ENCODE data around the gene AIFM3.

AIFM3 gene

DNA sequence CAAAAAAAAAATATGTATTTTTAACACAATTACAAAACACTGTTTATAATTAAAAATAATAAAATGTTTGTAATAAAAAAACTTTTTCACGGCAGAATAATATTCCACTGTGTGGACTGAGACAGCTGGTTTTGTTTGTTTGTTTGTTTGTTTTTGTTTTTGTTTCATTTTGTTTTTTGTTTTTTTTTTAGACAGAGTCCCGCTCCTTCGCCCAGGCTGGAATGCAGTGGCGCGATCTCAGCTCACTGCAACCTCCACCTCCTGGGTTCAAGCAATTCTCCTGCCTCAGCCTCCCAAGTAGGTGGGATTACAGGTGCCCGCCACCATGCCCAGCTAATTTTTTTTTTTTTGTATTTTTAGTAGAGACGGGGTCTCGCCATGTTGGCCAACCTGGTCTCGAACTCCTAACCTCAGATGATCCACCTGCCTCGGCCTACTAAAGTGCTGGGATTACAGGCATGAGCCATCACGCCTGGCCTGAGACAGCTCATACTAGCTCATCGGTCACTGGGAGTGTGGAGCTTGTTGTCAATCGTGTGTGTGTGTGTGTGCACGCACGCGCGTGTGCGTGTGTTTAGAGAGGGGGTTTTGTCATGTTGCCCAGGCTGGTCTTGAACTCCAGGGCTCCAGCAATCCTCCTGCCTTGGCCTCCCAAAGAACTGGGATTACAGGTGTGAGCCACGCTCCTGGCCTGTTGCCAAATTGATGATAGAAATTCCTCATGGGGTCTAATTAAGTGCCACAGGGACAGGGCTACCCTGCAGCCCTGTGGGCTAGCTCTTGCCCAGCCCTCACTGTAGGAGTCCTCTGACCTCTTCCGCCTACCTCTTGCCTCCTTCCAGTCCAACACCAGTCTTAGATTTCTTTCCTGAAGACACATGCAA is 7.2 kb upstream of the AIFM3 start:
- no peak for DNase-seq (ENCODE audit: low spot score)

- DNase-seq (ENCODE audit: low spot score): no peak
Measured at GRCh38 chr22:20960609-20961008, 6.4 kb upstream of the AIFM3 start.

- no peak for DNase-seq (ENCODE audit: low spot score)
Measured at GRCh38 chr22:20962491-20962945, 4.5 kb upstream of the AIFM3 start.

DNA sequence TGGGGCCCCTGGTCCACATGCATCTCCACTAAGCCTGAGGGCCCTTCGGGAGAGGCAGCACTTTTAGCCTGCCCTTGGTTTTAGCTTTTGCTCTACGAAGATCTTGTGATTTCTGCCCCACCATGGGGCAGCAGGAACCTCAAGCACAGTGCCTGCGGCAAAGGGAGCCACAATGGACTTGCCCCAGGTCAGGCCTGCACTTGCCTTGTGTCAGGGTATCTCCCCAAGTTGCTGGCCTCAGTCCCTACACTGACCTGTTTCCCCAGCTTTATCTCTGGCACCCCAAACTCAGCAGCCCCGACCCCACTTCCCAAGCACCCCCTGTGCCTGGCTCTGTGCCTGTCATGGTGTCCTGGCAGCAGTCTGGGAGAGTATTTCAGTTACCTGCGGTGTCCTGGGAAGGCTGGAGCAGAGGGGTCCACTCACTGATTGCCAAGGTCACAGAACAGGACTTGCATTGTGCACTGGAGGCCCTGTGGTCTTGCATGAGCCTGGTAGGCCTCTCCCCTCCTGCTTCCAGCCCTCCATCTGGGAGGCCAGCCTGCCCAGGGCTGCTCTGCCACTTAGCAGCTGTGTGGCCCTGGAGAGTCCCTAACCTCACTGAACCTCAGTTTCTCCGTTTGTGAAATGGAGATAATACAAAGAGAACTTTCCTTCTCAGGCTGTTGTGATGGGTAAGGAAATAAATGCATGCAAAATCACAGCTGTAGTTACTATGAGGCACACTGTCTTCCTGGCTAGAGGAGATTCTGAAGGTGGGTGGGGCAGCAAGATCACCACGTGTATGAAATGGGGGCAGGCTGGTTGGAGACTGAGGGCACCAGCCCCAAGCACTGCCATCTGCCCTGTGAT is 3.6 kb upstream of the AIFM3 start:
- DNase-seq (ENCODE audit: low spot score): no peak

- DNase-seq (ENCODE audit: low spot score): no peak
Measured at GRCh38 chr22:20964090-20964798, 2.8 kb upstream of the AIFM3 start.

GRCh38 chr22:20964799-20965103 is 2.3 kb upstream of the AIFM3 start:
- DNase-seq (ENCODE audit: low spot score): no peak

DNA sequence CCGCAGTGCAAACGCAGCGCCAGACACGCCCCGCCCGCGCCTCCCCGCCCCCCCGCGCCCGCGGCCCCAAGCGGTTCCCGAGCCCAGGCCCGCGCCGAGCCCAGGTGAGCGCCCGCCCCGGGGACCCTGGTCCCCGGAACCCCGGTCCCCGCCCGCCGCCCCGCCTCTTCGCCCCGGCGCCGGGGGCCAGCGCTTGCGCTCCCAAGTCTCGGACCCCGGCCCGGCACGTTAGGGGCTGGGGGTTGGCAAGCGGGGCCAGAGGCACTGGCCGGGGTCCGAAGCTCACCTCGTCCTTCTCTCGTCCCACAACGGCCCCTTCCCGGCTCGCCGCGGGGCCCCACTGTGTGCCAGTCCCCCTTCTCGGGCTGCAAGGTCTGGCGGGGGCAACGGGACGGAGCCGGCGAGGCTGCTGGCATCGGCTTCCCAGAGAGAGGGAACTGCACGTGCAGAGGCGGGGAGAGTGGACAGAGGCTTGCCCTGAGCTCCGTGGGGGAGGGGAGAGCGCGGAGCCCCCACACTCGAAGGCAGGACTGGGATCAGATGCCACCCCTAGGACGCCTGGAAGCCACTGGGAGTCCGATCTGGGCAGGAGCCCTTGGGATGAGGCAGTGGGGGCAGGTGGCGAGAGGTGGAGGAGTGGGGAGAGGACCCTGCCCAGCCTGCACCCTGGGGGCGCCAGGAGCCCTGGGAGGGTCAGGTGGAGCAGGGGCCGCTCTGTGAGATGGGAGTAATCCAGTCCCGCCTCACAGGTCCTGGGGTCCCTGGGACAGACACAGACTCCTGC is 1.8 kb upstream of the AIFM3 start:
- DNase-seq (ENCODE audit: low spot score): no peak

DNA sequence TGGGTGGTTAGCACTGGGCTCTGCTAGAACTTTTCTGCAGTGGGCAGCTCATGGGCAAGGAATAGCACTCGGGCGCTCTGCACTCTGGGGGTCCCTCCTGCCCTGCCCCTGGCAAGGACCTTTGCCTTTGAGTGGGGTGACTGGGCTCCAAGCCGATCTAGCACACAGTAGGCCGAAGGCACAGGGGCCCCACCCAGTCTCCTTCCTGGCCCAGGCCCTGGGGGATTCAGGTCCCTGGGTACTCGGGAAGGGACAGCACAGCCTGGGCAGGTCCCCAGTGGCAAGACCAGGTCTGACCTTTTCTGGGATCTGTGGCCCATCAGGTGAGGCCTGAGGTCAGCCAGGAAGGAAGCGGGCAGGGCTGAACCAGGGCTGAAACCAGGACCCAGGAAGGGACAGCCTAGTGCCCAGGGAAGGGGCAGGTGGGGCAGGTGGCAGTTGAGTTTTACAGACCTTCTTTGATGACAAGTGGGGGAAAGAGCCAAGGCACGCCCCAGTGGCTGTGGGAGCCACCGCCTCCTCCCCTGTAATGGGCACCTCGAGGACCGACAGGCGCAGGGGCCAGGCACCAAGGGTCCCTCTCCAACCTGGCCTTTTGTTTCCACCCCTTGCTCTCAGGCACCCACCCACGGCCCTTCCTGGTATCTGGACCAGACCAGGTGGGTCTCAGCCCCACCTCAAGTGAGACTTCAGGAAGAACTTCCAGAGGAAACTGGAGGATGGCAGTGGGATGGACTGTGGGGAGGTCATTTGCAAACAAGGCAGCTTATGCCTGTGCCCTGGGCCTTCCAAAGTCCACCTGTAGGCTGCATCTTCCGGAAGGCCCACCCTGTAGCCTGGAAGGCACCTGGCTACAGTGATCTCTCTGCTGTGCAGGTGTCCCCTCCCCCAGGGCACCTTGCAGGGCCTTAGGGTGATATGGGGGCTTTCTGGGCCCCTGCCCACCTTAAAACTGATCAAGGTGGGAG is 883 bp upstream of the AIFM3 start:
- no peak for DNase-seq (ENCODE audit: low spot score)

DNA sequence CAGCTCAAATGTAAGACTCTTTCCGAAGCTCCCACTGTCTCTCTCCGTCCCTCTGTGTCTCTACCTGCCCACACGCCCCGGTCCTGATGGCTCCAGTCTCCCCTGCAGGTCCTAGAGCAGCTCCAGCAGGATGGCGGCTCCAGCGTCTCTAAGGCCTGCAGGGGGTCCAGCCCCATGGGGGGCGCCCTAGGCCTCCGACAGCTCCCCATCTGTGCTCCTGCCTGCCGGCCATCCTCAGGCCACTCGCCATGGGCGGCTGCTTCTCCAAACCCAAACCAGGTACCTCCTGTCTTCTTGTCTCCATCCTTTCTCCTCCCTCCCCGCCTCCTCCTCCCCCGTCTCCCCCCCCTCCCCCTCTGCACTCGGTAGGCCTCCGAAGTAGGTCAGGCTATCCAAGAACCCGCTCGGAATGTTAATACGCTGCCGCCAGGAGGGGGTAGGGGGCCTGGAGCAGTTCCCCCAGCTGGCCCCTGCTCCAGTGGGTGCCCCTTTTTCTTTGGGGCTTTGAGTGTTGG is 699 bp downstream of the AIFM3 start:
- no peak for DNase-seq (ENCODE audit: low spot score)

GRCh38 chr22:20968281-20968977 is 1.4 kb downstream of the AIFM3 start:
- DNase-seq (ENCODE audit: low spot score): no peak

DNA sequence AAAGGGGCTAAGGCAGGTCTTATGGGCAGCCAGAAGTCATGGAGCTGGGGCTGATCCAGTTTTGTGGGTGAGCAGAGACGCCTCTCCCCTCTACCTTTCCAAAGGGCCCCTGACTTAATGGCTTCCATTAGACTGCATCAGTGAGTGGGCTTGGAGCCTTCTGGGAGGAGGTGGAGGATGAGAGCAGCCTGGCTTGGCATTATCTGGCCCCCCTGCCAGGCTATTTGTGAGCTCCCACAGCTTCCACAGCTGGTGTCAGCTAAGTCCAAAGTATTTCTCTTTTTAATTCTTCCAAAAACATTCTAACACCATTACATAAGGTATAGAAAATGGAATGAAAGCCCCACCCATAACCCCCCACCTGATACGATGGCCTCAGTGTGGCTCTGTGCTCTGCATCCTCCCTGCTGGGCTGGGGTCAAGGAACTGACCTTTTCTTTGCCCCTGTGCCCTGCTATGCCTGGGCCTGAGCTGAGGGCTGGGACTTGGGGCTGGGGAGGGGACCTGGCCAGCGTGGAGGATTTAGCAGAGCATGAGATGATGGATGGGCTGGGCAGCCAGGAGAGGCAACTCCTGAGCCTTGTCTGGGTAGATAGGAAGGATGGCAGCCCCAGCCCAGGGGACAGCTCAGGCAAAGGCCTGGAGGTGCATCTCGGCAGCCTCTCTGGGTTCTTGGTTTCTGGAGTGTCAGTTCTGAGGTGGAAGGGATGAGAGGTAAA is 4.0 kb downstream of the AIFM3 start:
- no peak for DNase-seq (ENCODE audit: low spot score)

DNA sequence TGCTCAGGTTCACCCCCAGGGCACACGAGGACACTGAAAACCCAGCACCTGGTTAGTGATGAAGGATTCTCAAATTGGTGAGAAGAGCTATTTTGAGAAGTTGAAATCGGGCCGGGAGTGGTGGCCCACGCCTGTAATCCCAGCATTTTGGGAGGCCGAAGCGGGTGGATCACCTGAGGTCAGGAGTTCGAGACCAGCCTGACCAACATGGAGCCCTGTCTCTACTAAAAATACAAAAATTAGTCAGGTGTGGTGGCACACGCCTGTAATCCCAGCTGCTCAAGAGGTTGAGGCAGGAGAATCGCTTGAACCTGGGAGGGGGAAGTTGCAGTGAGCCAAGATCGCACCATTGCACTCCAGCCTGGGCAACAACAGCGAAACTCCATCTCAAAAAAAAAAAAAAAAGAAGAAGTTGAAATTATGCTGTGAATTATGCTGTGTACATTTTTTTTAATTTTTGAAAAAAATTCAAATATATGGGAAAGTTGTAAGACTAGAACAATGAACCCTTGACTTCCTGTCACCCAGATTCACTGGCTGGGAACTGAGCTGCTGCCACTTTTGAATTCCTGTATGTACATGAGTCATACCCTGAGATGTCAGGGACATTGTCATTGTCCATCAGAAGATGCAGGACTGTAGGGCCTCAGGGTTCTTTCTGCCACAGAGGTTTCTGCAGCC is 5.1 kb downstream of the AIFM3 start:
- peak; percentile 51 for DNase-seq (ENCODE audit: low spot score)

- DNase-seq (ENCODE audit: low spot score): no peak
Measured at GRCh38 chr22:20972933-20973577, 6.0 kb downstream of the AIFM3 start.

- DNase-seq (ENCODE audit: low spot score): no peak
Measured at GRCh38 chr22:20973634-20974286, 6.7 kb downstream of the AIFM3 start.

DNA sequence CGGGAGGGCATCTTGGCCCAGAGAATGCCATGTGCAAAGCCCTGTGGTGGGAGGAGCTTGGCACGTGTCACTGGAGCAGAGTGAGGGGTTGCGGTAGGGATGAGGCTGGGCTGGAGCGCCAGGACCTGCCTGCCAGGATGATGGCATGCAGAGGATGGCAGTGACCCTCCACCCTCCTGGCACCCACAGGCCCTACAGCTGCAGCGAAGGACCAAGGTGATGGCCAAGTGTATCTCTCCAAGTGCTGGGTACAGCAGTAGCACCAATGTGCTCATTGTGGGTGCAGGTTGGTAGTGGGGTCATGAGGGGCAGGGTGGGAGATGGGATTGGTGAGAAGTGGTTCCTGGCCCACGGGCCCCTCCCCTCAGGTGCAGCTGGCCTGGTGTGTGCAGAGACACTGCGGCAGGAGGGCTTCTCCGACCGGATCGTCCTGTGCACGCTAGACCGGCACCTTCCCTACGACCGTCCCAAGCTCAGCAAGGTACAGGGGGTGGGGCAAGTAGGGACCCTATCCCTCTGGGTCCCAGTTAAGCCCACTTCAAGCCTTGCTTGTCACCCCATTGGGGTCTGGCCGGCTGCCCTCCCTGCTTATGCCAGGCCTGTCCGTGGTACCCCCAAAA is 7.4 kb downstream of the AIFM3 start:
- no peak for DNase-seq (ENCODE audit: low spot score)

DNA sequence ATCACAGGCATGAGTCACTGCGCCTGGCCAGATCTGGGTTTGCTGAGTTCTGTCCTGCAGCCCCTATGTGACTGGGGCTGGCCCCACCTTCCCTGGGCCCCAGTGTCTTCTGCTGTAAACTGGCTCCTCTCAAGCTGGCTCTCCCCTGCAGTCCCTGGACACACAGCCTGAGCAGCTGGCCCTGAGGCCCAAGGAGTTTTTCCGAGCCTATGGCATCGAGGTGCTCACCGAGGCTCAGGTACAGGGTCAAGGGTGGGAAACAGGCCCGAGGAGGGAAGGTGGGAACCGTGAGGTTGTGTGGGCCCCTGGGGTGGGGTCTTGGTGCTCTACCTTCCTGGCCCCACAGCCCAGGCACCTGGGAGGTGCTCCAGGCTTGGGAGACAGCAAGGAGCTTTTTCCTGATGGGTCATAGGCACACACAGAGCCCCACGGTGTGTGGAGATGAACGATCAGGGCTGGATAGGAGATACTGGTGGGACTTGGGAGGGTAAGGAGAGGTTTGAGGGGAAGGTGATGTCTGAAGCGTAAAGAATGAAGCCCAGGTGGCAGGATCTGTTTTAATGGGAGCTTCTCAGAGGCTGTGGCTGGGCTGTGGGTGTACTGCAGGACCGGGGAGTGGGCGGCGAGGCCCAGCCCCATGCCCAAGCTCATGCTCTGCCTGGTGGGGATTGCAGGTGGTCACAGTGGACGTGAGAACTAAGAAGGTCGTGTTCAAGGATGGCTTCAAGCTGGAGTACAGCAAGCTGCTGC is 8.7 kb downstream of the AIFM3 start:
- DNase-seq (ENCODE audit: low spot score): no peak

Data from hepatic stellate cell (primary cell).